Measurements from ENCODE around the gene ZEB1. TPM values are rescaled to one million over a fixed set of nuclear protein-coding genes. Genes with fewer than 3 reads are reported as not detected.

Gene ZEB1
- total RNA-seq, 1 donor from 2014 or later, result 24.7 TPM

- peaks cover 3% of the 10 kb centered on the region for H3K36me3 Mint-ChIP-seq
- no peak for TF ChIP-seq CTCF (IDR thresholded peaks at IDR 0.05; ENCODE audit: unreplicated experiment)
- H3K9me3 Mint-ChIP-seq, result peaks cover 29% of the 10 kb centered on the region
- no peaks in the 10 kb centered on the region for H3K4me1 Mint-ChIP-seq
- no peak overlapping the region for H3K4me3 Mint-ChIP-seq
- no peak for DNase-seq (ENCODE audit: low spot score in 2 of 2, unreplicated experiment in 2 of 2)
- no peak overlapping the region for H3K27ac Mint-ChIP-seq
- H3K27me3 Mint-ChIP-seq (ENCODE audit: low read depth), result no peaks in the 10 kb centered on the region
These were observed 118.9 kb downstream of the ZEB1 start for GRCh38 chr10:31437959-31438358.

GRCh38 chr10:31451766-31452165, 132.8 kb downstream of the ZEB1 start:
- Mint-ChIP-seq H3K27ac (no peak overlapping the region), H3K9me3 (peaks cover 14% of the 10 kb centered on the region)
- no peak for TF ChIP-seq CTCF (IDR thresholded peaks at IDR 0.05; ENCODE audit: unreplicated experiment)

GRCh38 chr10:31456468-31456867, 137.5 kb downstream of the ZEB1 start:
- DNase-seq (ENCODE audit: low spot score in 2 of 2, unreplicated experiment in 2 of 2), result no peak
- H3K9me3 Mint-ChIP-seq, result peaks cover 9% of the 10 kb centered on the region
- no peaks in the 10 kb centered on the region for H3K27me3 Mint-ChIP-seq (ENCODE audit: low read depth)
- H3K36me3 Mint-ChIP-seq, result peaks cover 4% of the 10 kb centered on the region
- H3K4me3 Mint-ChIP-seq, result no peak overlapping the region
- H3K4me1 Mint-ChIP-seq, result no peaks in the 10 kb centered on the region
- no peak overlapping the region for H3K27ac Mint-ChIP-seq
- TF ChIP-seq CTCF (IDR thresholded peaks at IDR 0.05; ENCODE audit: unreplicated experiment), result no peak

More at GRCh38 chr10:31451766-31452165, 132.8 kb downstream of the ZEB1 start:
- Mint-ChIP-seq H3K36me3 (peaks cover 4% of the 10 kb centered on the region), H3K4me3 (no peak overlapping the region), H3K4me1 (no peaks in the 10 kb centered on the region), H3K27me3 (ENCODE audit: low read depth) (no peaks in the 10 kb centered on the region)
- no peak for DNase-seq (ENCODE audit: low spot score in 2 of 2, unreplicated experiment in 2 of 2)

- no peak for TF ChIP-seq CTCF (IDR thresholded peaks at IDR 0.05; ENCODE audit: unreplicated experiment)
- H3K36me3 Mint-ChIP-seq, result peaks cover 8% of the 10 kb centered on the region
- no peak for DNase-seq (ENCODE audit: low spot score in 2 of 2, unreplicated experiment in 2 of 2)
- no peak overlapping the region for H3K27ac Mint-ChIP-seq
- H3K4me3 Mint-ChIP-seq, result no peak overlapping the region
- no peaks in the 10 kb centered on the region for H3K4me1 Mint-ChIP-seq
- no peaks in the 10 kb centered on the region for H3K27me3 Mint-ChIP-seq (ENCODE audit: low read depth)
- peaks cover 17% of the 10 kb centered on the region for H3K9me3 Mint-ChIP-seq
These were observed 138.8 kb downstream of the ZEB1 start for GRCh38 chr10:31457858-31458257.

- Mint-ChIP-seq H3K27me3 (ENCODE audit: low read depth) (no peaks in the 10 kb centered on the region), H3K4me3 (no peak overlapping the region)
- no peak for TF ChIP-seq CTCF (IDR thresholded peaks at IDR 0.05; ENCODE audit: unreplicated experiment)
These were observed 140.0 kb downstream of the ZEB1 start for GRCh38 chr10:31458974-31459373.

GRCh38 chr10:31460242-31460641, 141.2 kb downstream of the ZEB1 start:
- no peak overlapping the region for H3K4me3 Mint-ChIP-seq
- H3K27ac Mint-ChIP-seq, result no peak overlapping the region
- no peak for DNase-seq (ENCODE audit: low spot score in 2 of 2, unreplicated experiment in 2 of 2)
- H3K27me3 Mint-ChIP-seq (ENCODE audit: low read depth), result no peaks in the 10 kb centered on the region
- peaks cover 28% of the 10 kb centered on the region for H3K9me3 Mint-ChIP-seq
- H3K4me1 Mint-ChIP-seq, result no peaks in the 10 kb centered on the region
- no peak for TF ChIP-seq CTCF (IDR thresholded peaks at IDR 0.05; ENCODE audit: unreplicated experiment)
- H3K36me3 Mint-ChIP-seq, result peaks cover 10% of the 10 kb centered on the region

More at GRCh38 chr10:31458974-31459373, 140.0 kb downstream of the ZEB1 start:
- DNase-seq (ENCODE audit: low spot score in 2 of 2, unreplicated experiment in 2 of 2), result no peak
- Mint-ChIP-seq H3K4me1 (no peaks in the 10 kb centered on the region), H3K9me3 (peaks cover 27% of the 10 kb centered on the region), H3K27ac (no peak overlapping the region), H3K36me3 (peaks cover 8% of the 10 kb centered on the region)
